IPS-11a (cell line): ENCODE results near the gene TRNP1.
"Not testable (repeated sequence)": the region's sequence is repeated elsewhere in the genome, so short reads cannot be mapped to it uniquely, and the experiment has no call there.

Experiments
- H3K4me3 ChIP-seq: one replicate; pipeline ENCODE4 v1.5.1; 2013; ENCODE audit warnings: low read depth, low read length, control low read depth

Gene TRNP1, protein sequence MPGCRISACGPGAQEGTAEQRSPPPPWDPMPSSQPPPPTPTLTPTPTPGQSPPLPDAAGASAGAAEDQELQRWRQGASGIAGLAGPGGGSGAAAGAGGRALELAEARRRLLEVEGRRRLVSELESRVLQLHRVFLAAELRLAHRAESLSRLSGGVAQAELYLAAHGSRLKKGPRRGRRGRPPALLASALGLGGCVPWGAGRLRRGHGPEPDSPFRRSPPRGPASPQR

DNA sequence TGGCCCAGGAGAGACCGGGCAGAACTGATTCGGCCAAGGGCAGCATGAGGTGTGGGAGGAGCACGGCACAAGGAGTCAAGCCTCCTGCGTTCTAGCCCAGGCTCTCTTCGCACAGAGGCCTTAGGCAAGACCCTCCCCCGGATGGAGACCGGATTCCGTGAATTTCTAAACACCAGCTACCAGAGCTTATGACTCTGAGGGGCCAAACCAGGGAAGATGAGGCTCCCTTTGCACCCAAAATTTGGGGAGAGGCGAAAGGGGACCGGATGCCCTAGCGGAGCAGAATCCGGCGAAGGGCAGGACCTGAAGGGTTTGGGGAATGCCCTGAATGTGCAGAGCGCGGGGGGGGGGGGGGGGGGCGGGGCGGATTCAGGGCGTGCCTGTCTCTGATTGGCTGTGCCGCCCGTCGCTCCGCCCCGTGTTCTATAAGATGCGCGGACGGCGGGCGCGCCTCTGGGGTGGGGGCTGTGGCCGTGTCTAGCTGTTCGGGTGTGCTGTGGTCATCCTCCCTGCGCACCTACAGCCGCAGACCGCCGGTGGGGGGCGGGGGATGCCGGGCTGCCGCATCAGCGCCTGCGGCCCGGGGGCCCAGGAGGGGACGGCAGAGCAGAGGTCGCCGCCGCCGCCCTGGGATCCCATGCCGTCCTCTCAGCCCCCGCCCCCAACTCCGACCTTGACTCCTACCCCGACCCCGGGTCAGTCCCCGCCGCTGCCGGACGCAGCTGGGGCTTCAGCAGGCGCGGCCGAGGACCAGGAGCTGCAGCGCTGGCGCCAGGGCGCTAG is at the start of gene TRNP1:
Gene TRNP1 (plus strand): TSS at position 456 of the 783 bp plus-strand sequence. CDS start 95 bp downstream, at position 551.
- H3K4me3 ChIP-seq, result peak within 1 kb of the TSS; percentile 77

DNA sequence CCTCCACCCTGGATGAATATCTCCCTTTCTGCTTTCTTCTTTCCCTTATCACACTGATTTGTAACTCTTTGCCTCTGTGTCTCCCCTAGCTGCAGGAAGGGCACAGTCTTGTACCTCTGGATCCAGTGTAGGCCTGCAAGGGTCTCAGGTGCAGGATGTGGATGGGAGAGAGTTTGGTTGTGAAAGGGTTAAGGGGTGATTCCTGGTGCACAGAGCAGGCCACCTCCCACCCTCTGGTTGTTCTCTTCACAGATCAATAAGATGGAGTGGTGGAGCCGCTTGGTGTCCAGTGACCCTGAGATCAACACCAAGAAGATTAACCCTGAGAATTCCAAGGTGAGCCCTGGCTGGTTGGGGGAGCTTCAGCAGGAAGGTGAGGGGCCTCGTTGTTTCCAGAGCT is 48.4 kb upstream of the TRNP1 start:
- H3K4me3 ChIP-seq, result no peak overlapping the region

DNA sequence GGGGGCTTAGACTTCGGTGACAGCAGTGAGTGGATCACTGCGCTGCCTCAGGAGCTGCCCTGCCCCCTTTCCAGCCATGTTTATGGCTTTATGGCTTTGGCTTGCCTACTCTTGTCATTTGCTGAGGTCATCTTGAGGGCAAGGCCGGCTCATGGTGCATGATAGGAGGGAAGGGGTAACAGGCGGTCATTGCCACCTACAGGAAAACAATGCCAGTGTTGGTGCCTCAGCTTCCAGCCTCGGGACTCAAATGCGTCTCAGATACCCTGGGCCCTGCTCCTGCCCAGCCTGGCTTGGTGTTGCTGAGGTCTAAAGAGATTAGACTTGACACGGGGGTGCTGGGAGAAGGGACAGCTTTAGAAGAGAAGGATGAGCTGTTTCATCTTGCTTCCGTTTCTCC is 47.8 kb upstream of the TRNP1 start:
- H3K4me3 ChIP-seq, result no peak overlapping the region

DNA sequence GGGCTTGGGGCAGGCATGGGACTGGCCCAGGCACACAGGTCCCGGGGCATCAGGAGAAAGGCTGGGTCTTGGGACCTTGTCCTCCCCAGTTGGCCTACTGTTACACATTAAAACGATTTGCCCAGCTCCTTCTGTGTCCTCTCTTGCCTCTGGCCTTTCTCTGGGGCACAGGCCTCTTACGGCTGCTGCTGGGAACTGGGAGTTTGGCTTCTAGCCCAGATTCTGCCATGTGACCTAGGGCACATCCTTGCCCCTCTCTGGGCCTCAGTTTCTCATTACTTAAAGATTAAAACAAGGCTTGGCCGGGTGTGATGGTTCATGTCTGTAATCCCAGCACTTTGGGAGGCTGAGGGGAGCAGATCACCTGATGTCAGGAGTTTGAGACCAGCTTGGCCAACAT is 47.2 kb upstream of the TRNP1 start:
- H3K4me3 ChIP-seq, result no peak overlapping the region

DNA sequence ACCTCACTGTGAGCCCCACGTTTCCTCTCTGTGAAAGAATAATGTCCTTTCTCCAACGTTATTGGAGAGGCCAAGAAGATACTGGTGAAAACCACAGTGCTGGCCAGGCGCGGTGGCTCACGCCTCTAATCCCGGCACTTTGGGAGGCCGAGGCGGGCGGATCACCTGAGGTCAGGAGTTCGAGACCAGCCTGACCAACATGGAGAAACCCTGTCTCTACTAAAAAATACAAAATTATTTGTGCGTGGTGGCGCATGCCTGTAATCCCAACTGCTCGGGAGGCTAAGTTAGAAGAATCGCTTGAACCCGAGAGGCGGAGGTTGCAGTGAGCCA is 44.8 kb upstream of the TRNP1 start:
- H3K4me3 ChIP-seq, result not testable (repeated sequence)

DNA sequence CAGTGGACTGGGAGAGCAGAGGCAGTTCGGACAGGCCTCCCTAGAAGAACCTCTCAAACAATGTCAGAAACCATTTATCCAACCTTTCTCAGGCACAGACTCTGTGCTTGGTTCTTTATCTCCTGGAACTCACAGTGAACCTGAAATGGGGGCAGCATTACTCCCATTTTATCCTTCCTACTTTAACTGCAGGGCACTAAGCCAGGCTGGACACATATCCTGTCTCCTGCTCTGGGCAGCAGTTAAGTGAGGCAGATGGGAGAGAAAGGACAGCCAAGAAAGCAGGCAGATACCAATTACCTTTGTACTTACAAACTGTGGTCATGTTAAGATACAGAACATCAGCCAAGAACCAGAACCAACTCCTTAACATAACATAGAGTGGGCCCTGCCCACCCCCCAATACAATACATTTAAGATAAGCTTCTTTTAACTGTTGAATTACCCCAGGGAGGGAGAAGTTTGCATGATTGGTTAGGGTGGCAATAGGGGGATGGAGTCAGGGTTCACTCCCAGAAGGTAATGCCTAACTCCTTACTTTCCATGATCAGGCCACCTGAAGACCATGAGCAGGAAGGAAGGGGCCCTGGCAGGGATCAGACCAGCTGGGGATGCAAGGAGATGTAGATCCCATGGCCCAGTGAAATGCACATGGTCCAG is 44.1 kb upstream of the TRNP1 start:
- H3K4me3 ChIP-seq, result no peak overlapping the region

DNA sequence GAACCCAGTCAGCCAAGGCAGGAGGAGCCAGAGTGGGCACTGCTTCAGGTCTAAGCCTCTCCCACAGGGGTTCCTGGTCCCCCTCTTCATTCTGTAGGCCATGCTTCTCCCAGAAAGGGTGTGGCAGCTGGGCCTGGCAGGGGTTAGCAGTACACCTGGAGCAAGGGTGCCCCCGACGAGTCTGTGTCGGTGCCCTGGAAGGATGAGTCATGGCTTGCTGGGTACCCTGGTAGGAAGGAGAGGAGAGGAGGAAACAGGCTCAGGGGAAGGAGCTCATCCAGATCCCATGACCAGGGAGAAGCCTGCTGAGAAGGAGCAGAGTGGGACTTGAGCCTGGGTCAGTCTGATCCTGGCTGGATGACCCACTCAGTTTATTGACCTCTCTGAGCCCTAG is 43.6 kb upstream of the TRNP1 start:
- no peak overlapping the region for H3K4me3 ChIP-seq

DNA sequence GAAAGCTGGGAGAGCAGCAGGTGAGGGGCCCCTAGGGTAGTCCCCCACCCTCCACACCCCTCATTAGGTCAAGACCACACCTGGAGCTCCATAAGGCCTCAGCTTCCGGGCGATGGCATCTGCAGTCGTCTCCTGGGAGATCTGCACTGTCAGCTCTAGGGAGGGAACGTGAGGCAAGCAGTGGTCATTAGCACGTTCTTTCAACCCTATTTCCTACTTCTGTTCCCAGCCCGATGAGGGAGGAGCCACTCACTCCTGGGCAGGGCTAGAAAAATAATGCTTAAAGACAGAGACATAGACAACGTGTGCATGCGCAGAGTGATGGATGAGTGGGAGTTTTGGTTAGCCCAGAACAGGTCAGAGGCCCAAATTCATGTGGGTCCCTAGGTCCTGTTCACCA is 42.9 kb upstream of the TRNP1 start:
- no peak overlapping the region for H3K4me3 ChIP-seq

DNA sequence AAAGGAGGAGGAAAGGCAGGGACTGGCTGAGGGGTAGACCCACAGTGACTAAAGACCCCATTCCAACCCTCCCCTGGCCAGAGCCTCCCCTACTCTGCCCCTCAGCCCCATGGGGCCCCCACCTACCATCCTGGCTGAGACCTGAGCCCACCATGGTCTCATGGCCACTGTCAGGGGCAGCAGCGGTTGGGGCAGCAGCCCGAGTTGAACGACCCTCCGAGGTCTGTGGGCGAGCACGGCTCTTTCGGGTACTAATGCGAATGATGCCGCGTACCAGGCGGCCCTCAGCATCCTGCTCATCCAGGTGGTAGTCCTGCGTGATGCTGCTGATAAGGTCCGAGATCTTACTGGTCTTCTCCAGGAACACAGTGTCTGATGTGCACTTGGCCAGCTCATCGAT is 42.3 kb upstream of the TRNP1 start:
- no peak overlapping the region for H3K4me3 ChIP-seq

DNA sequence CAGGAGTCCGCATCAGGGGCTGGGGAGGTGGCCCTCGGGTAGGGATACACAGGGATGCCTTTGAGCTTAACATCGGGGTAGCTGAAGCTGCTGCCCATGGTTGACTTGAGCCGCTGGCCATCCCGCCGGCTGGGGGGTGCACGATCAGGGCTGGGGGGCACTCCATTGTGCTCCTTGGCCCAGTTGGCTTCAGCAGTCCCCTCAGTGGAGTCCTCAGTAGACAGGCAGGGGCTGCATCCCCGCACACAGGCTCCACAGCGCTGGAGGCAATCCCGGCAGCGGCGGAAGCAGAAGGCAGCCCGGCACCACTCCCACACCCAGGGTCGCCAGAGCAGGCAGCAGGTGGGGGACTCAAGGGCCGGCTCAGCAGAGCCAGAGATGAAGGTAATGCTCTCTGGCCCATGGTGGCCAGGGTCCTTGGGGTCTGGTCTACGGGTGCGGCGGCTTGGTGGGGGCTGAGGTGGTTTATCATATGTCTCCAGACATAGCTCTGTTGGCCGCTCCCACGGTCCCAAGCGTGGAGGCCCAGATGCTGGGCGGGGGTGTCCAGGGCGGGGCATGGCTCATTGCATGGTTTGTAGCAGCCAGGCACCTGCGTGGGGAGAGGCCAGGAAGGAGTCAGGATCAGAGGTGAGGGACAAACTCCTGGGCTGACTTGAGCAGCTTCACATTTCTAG is 41.5 kb upstream of the TRNP1 start:
- no peak overlapping the region for H3K4me3 ChIP-seq

DNA sequence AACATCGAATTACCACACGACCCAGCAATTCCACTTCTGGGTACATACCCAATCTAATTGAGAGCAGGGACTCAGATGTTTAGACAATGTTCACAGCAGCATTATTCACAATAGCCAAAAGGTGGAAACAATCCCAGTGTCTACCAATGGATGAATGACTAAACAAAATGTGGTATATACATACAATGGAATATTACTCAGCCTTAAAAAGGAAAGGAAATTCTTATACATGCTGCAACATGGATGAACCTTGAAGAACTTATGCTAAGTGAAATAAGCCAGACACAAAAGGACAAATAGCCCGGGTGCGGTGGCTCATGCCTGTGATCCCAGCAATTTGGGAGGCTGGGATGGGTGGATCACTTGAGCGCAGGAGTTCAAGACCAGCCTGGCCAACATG is 40.1 kb upstream of the TRNP1 start:
- no peak overlapping the region for H3K4me3 ChIP-seq

DNA sequence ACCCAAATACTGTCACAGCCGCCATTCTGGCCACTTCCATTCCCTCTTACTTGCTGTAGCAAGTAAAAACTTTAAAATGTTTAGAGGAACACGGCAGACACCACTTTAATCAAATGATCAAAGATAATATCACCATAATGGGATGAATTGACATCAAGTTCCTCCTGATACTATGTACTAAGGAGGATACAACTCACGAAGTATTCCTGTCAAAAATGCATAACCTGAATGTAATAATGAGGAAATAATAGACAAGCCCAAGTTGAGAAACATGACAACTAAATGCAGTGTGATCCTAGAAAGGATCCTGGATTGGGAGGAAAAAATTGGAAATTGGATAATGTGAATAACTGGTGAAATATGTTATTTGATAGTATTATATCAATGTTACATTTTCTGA is 37.2 kb upstream of the TRNP1 start:
- no peak overlapping the region for H3K4me3 ChIP-seq

DNA sequence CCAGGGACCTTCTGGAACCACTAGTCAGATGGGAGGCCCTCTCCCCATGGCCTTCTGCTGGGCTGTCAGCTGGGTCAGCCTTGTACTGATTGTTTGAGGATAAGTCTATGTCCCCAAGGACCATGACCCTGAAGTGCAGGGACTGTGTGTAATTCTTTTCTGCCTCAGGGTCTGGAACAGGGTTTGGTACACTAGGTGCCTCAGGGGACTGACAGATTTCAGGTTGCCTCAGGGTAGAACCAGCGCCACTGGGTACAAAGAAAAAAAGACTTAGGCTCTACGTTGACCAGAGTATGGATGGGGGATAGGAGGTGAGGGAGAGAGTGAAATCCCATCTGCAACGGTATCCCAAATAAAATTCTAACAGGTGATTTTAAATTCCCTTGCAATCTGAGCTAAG is 36.2 kb upstream of the TRNP1 start:
- H3K4me3 ChIP-seq, result no peak overlapping the region

DNA sequence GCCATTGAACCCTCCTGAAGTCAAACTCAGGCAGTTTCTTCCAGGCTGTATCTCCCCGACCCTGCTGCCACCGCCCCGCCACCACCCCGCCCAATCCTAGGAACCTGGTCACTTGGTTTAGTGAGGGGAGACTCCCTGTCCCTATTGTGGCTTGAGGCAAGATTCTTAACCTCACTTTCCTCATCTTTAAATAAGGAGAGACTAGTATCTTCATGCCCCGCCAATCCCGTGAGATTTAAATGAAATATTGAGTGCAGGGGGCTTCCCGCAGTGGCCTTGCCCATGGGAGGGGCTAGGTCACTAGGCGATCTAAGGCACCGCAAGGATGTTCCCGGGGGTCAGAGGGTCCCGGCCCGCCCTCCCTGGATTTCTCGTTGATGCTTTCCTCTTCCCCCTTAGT is 34.2 kb upstream of the TRNP1 start:
- peak overlapping the region; percentile 88 for H3K4me3 ChIP-seq

DNA sequence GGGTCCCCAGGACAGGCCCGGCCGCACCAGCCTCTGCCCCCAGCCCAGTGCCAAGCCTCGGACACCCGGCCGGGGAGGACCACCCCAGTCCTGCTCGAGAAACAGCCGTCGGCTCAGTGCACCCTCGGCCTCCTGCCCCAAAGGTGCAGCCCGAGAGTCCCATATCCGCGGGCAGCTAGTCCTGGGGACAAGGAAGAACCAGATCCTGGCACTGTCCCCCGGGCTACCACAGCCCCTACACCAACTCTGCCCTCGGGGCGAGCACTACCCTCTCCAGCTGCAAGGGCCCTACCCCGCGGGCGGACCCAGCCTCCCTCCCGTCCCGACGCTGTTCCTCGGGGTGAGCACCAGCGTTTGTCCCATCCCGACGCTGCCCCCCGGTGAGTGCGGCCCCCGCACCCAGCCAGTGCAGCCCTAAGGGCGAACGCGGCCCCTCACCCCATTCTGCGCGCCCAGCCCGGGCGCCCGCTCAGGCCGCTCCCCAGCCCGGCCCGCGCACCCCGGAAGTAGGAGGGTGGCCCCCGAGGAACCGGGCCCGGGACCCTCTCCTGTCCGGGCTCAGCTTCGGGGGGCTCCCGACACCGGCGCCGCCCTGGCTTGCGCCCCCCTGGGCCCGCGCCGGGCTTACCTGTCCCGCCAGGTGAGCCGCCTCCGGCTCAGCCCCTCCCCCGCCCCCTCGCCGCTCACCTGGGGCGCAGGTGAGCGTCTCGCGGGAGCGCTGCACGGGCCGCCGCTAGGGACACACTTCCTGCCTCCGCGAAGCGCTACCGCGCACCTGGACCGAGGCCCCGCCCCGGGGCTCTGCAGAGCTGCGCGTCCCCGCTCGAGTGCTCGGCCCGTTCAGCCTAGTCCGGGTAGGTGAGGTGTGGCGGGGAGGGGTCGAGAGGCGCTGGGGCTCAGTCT is 33.5 kb upstream of the TRNP1 start, which contains the start of gene KDF1:
Gene KDF1 (minus strand): TSS at position 747 of the 903 bp plus-strand sequence. CDS start 8,088 bp downstream, outside the sequence.
- peak within 1 kb of the TSS; percentile 88 for H3K4me3 ChIP-seq

DNA sequence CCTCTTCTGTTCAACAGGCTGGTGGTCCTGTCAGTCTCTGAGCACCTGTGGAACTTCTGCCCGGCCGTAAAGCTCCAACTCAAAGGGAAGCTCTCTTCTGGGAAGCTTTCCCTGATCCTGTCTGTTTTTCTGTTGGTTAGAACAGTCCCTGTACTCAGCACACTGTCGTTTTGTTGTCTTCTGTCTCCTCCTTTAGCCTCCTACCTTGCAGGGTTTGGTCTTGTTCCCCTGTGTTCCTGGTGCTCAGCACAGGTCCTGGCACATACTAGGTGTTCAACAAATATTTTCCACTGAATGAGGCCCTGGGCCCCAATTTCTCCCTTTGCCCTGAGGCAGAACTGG is 32.9 kb upstream of the TRNP1 start:
- H3K4me3 ChIP-seq, result peak overlapping the region; percentile 88

DNA sequence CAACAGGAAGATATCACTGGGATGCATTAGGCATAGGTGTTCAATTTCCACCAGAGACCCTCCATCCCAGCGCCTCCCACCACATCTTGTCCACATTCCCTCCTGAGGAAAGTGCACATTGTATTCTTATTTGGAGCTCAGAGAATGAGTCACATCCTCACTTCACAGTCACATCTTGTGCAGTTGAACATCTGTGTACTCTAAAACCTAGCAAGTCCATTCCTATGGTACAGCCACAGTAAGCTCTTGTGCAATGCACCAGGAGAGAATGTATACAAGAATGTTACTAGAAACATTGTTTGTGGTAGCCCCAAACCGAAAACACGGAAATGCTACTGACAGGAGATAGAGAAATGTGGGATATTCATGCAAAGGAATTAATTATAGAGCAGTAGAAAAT is 31.7 kb upstream of the TRNP1 start:
- no peak overlapping the region for H3K4me3 ChIP-seq

DNA sequence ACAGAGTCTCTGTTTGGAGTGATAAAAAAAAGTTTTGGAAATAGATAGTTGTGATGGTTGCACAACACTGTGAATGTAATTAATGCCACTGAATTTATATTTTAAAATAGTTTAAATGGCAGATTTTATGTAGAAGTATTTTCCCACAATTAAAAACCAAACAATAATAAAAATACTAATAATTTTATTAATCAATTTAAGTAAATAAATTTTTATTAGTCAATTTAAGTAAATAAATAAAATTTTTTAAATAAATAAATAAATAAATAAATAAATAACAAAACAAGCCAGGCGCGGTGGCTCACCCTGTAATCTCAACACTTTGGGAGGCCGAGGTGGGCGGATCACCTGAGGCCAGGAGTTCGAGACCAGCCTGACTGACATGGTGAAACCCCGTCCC is 28.3 kb upstream of the TRNP1 start:
- no peak overlapping the region for H3K4me3 ChIP-seq

DNA sequence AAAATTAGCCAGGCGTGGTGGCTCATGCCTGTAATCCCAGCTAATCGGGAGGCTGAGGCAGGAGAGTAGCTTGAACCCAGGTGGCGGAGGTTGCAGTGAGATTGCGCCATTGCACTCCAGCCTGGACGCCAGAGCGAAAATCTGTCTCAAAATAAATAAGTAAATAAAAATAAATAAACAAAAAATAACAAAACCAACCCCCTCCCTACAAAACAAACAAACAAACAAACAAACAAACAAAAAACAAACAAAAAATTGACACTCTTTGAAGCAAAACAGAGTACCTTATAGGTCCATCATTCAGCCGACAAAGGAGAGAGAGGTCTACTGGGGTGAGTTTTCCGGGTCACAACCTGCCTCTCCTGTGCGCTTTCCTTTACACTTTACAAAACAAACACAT is 27.9 kb upstream of the TRNP1 start:
- no peak overlapping the region for H3K4me3 ChIP-seq

DNA sequence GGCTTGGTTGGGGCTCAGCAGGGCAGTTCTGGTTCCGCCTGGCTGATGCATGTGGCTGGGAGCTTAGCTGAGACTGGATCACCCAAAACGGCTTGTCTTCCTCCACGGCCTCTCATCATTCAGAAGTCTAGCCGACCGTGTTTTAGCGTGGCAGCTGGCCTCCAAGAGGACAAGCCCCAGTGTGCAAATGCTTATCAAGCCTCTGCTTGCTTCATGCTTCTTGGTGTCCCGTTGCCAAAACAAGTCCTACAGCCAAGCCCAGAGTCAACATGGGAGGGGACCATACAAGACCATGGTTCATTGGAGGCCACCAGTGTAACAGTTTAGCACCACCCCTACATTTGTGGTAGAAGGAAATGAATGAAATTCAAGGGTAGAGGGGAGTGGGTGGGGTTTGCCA is 22.7 kb upstream of the TRNP1 start:
- no peak overlapping the region for H3K4me3 ChIP-seq

DNA sequence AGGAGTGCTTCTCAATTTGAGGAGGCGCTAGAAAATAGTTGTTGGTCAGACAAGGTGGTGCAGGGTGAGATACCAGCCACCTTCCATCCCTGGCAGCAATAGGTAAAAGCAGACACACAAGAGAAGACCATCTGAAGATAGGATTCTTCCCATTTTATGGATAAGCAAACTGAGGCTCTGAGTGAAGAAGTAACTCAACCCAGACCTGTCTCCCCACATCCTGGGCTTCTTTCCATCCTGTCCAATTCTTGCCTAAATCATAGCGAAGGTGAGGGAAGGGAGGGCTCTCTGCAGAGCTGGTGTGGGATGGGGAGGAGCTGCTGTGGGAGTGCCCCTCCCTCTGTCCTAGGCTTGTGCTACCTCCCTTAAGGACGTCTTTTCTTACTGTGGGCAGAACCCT is 21.9 kb upstream of the TRNP1 start:
- no peak overlapping the region for H3K4me3 ChIP-seq
